HG03575 (cell line): ENCODE results near the gene RPRM.
"Not testable (repeated sequence)": the region's sequence is repeated elsewhere in the genome, so short reads cannot be mapped to it uniquely, and the experiment has no call there.

Source experiments
- ATAC-seq: cut with Tn5 transposase; IDR thresholded peaks from one replicate; pipeline ENCODE4 v1.9.1; 2021; ENCODE audit not compliant: unreplicated experiment, insufficient number of reproducible peaks, low FRiP score; ENCODE audit errors: extremely low read depth

RPRM gene

GRCh38 chr2:153478289-153479261 lies at the start of gene RPRM:
Gene RPRM, minus strand, starts transcription at chr2:153478762. Its CDS starts 197 bp downstream, at chr2:153478565.
- no peak for ATAC-seq

- no peak for ATAC-seq
Observed at GRCh38 chr2:153519257-153519875, 40.8 kb upstream of the RPRM start.

- ATAC-seq = no peak
Observed at GRCh38 chr2:153512331-153512730, 33.8 kb upstream of the RPRM start.

GRCh38 chr2:153510996-153511395 lies 32.4 kb upstream of the RPRM start:
- ATAC-seq = no peak

- ATAC-seq = no peak
Observed at GRCh38 chr2:153509133-153509532, 30.6 kb upstream of the RPRM start.

- not testable (repeated sequence) for ATAC-seq
Observed at GRCh38 chr2:153506499-153506898, 27.9 kb upstream of the RPRM start.

- no peak for ATAC-seq
Observed at GRCh38 chr2:153499439-153499838, 20.9 kb upstream of the RPRM start.

- ATAC-seq = no peak
Observed at GRCh38 chr2:153497938-153498629, 19.5 kb upstream of the RPRM start.

DNA sequence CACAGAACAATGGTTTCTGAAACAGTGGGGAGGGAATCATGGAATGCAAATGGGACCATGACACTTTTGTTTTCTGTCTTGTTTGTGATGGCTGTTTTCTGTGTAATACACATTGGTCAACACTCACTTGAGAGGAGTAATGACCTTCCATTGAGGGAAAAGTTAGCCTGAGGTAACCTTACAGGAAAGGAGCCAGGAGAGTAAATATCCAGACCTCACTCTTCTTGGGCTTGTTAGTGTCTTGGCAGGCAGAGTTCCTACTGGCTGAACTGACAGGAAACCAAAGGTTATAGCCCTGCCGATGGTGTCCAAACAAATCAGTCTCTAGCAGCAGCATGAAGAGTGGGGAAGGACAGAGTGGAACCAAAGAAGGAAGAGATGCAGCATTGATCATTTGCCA lies 17.2 kb upstream of the RPRM start:
- no peak for ATAC-seq

GRCh38 chr2:153488072-153488471 lies 9.5 kb upstream of the RPRM start:
- ATAC-seq = no peak

- ATAC-seq = no peak
Observed at GRCh38 chr2:153487448-153487847, 8.9 kb upstream of the RPRM start.

GRCh38 chr2:153479573-153479972 lies 1.0 kb upstream of the RPRM start:
- no peak for ATAC-seq

GRCh38 chr2:153477636-153478288 lies 800 bp downstream of the RPRM start:
- no peak for ATAC-seq

DNA sequence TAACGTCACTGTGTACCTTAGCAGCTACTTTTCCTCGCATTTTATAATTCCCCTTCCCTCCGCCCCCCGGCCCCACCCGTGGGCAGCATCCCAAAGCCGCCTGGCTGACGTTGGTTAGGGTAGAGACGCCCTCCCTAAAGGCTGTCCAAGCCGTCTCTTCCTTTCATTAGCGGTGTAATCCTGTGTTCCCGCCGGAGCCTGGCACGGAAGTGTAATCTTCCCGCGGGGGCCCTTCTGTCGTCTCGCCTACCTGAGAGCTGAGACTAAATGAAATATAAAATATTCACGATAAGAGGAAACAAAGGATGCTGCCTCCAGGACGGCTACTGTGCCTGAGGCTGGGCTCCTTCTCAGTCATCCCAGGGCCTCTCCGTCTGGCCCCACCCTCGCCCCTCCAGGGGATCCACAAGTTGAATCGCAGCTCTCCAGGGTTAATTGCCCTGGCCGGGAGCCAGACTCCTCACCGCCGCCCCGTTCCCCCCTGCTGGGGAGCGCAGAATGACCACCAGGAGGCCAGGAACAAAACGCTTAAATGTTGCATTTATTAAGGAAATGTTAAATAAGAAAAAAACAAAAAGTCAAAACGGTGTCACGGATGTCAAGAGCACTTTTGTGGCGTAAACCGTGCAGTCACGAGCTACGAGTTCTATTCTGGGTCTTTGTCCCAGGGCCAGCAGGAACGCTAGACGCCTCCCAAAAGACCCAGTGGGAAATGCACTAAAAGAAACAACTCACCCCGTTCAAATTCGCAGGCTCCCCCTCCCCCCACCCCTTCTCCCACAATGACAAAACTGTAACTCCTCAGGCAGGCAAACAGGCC lies 1.5 kb downstream of the RPRM start:
- no peak for ATAC-seq

GRCh38 chr2:153476491-153476815 lies 2.1 kb downstream of the RPRM start:
- ATAC-seq = no peak

DNA sequence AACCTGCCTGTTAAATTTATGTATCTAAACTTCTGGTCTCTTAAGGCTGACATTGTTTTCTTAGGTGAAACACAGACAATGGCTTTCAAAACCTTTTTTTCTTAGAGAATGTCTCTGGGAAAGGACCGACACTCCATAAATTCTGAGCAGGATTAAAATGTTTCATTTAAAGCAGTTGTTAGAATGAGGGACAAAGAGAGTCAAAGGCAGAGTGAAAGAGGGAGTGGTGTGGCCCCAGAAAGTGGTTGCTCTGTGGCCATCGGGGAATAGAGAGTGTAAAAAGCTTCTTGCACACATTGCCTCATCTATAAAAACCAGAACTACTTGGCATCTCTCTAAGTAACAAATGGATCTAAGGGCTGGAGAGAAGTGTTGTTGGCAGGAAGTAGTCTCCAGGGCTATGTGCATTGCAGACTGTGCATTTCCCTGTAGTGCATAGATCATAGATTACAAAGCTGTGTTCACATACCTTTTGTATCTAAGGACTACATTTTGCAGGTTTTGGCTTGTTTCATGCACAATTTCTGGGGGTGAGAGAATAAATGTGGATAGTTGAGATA lies 3.6 kb downstream of the RPRM start:
- ATAC-seq = no peak

- no peak for ATAC-seq
Observed at GRCh38 chr2:153474407-153474806, 4.2 kb downstream of the RPRM start.

DNA sequence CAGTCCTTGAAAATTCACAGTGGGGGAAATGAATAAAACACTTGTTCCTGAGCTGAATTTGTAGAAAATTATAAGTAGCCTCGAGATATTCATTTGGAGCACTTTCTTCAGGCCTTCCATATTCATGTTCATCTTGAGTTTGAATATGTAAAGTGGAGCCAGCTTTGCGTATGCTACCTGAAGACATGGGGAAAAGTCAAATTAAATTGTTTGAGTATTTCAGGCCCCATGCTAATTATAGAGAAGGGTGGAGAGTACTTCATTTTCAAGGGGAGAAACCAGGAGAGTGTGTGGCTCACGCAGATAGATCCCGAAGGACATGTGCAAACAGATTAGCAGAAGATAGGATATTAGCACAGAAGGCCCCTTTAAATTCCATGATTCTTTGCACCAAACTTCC lies 7.7 kb downstream of the RPRM start:
- no peak for ATAC-seq
